Measurements from ENCODE around the gene ZNF135. TPM values are rescaled to one million over a fixed set of nuclear protein-coding genes. Genes with fewer than 3 reads are reported as not detected.

Gene ZNF135
- total RNA-seq, 6 experiments from 2014 or later, result 0.07 to 0.09 TPM; not detected in 4

GRCh38 chr19:58095328-58095727, 36.2 kb downstream of the ZNF135 start:
- no peak for TF ChIP-seq CTCF (IDR thresholded peaks at IDR 0.05)
- no peak overlapping the region for H3K4me3 Mint-ChIP-seq
- no peak overlapping the region for H3K27ac Mint-ChIP-seq
- peaks cover 83% of the 10 kb centered on the region for H3K9me3 Mint-ChIP-seq
- H3K36me3 Mint-ChIP-seq (ENCODE audit: low read depth), result peaks cover 9% of the 10 kb centered on the region; the same call in 1 of the 2 replicates
- H3K27me3 Mint-ChIP-seq (ENCODE audit: insufficient read depth), result peaks cover 3% of the 10 kb centered on the region; the same call in 1 of the 2 replicates
- H3K4me1 Mint-ChIP-seq (ENCODE audit: low read depth), result no peaks in the 10 kb centered on the region
- DNase-seq, result no peak

GRCh38 chr19:58096884-58097283, 37.8 kb downstream of the ZNF135 start:
- no peak for TF ChIP-seq CTCF (IDR thresholded peaks at IDR 0.05)
- Mint-ChIP-seq H3K27ac (no peak overlapping the region), H3K36me3 (ENCODE audit: low read depth) (peaks cover 9% of the 10 kb centered on the region; the same call in 1 of the 2 replicates), H3K4me1 (ENCODE audit: low read depth) (no peaks in the 10 kb centered on the region), H3K27me3 (ENCODE audit: insufficient read depth) (peaks cover 3% of the 10 kb centered on the region; the same call in 1 of the 2 replicates), H3K9me3 (peaks cover 81% of the 10 kb centered on the region), H3K4me3 (no peak overlapping the region)
- no peak for DNase-seq

GRCh38 chr19:58097349-58097748, 38.3 kb downstream of the ZNF135 start:
- no peak for TF ChIP-seq CTCF (IDR thresholded peaks at IDR 0.05)
- H3K27ac Mint-ChIP-seq, result no peak overlapping the region
- peaks cover 3% of the 10 kb centered on the region; the same call in 1 of the 2 replicates for H3K27me3 Mint-ChIP-seq (ENCODE audit: insufficient read depth)
- peaks cover 79% of the 10 kb centered on the region for H3K9me3 Mint-ChIP-seq
- peaks cover 10% of the 10 kb centered on the region; the same call in 1 of the 2 replicates for H3K36me3 Mint-ChIP-seq (ENCODE audit: low read depth)
- DNase-seq, result no peak
- H3K4me1 Mint-ChIP-seq (ENCODE audit: low read depth), result no peaks in the 10 kb centered on the region
- H3K4me3 Mint-ChIP-seq, result no peak overlapping the region

GRCh38 chr19:58097781-58098681, 38.9 kb downstream of the ZNF135 start, which contains the start of gene ZSCAN18:
Gene ZSCAN18, minus strand, starts transcription at chr19:58098231. Its CDS starts 7,964 bp downstream, at chr19:58090267.
- no peak for TF ChIP-seq CTCF (IDR thresholded peaks at IDR 0.05)
- peak; percentile 5 for DNase-seq
- Mint-ChIP-seq H3K4me3 (peak within 1 kb of the TSS; percentile 56), H3K4me1 (ENCODE audit: low read depth) (no peaks in the 10 kb centered on the region), H3K27ac (peak within 1 kb of the TSS; percentile 88), H3K36me3 (ENCODE audit: low read depth) (peaks cover 13% of the 10 kb centered on the region; the same call in 1 of the 2 replicates), H3K27me3 (ENCODE audit: insufficient read depth) (peaks cover 3% of the 10 kb centered on the region; the same call in 1 of the 2 replicates), H3K9me3 (peaks cover 79% of the 10 kb centered on the region)

- H3K9me3 Mint-ChIP-seq, result peaks cover 79% of the 10 kb centered on the region
- TF ChIP-seq CTCF (IDR thresholded peaks at IDR 0.05), result no peak
- H3K27me3 Mint-ChIP-seq (ENCODE audit: insufficient read depth), result peaks cover 3% of the 10 kb centered on the region; the same call in 1 of the 2 replicates
- peak overlapping the region; percentile 88 for H3K27ac Mint-ChIP-seq
- DNase-seq, result no peak
- peak overlapping the region; percentile 56; the same call in 1 of the 2 replicates for H3K4me3 Mint-ChIP-seq
- no peaks in the 10 kb centered on the region for H3K4me1 Mint-ChIP-seq (ENCODE audit: low read depth)
- peaks cover 19% of the 10 kb centered on the region for H3K36me3 Mint-ChIP-seq (ENCODE audit: low read depth)
Measured at GRCh38 chr19:58098682-58098998, 39.6 kb downstream of the ZNF135 start.
